SK-N-SH treated with all-trans-retinoic acid at 6 μM for 48 hours (cell line): Measurements from ENCODE around the gene ST3GAL6.

ENCODE experiments used
- ATAC-seq: fragments of 200-7000 bp; cut with Tn5 transposase; 3 replicates; pipeline ENCODE4 v1.9.1; 2020; ENCODE audit warnings: mild to moderate bottlenecking, moderate library complexity
- ARNTL ChIP-seq: fragments of 450-650 bp; formaldehyde crosslinking; IDR thresholded peaks from 2 replicates; pipeline ENCODE4 v1.5.0; 2020; ENCODE audit warnings: low read depth, mild to moderate bottlenecking, moderate library complexity, borderline replicate concordance
- BACH2 ChIP-seq: fragments of 250-450 bp; sonication (Bioruptor Pico); IDR thresholded peaks from 2 replicates; pipeline ENCODE4 v1.9.0; 2021; ENCODE audit warnings: mild to moderate bottlenecking, borderline replicate concordance
- CREB5 ChIP-seq: fragments of 250-450 bp; sonication (Bioruptor Pico); IDR thresholded peaks from 2 replicates; pipeline ENCODE4 v1.5.1; 2020; ENCODE audit warnings: low read depth, mild to moderate bottlenecking, moderate library complexity
- CSDC2 ChIP-seq: fragments of 250-450 bp; sonication (Bioruptor Pico); IDR thresholded peaks from 2 replicates; pipeline ENCODE4 v1.5.0; 2020; ENCODE audit warnings: mild to moderate bottlenecking, moderate library complexity
- ESRRG ChIP-seq: fragments of 250-450 bp; sonication (Bioruptor Pico); IDR thresholded peaks from 2 replicates; pipeline ENCODE4 v1.6.1; 2021; ENCODE audit warnings: mild to moderate bottlenecking
- GLIS3 ChIP-seq: fragments of 250-450 bp; sonication (Bioruptor Pico); IDR thresholded peaks from 2 replicates; pipeline ENCODE4 v1.5.0; 2020; ENCODE audit warnings: mild to moderate bottlenecking, moderate library complexity
- OSR1 ChIP-seq: fragments of 250-450 bp; sonication (Bioruptor Pico); IDR thresholded peaks from 2 replicates; pipeline ENCODE4 v1.8.0; 2022; ENCODE audit warnings: moderate library complexity, mild to moderate bottlenecking, inconsistent platforms
- RARB ChIP-seq: fragments of 250-450 bp; sonication (Bioruptor Pico); IDR thresholded peaks from 2 replicates; pipeline ENCODE4 v1.8.0; 2021; ENCODE audit warnings: mild to moderate bottlenecking, moderate library complexity
- TCF4 ChIP-seq: fragments of 250-450 bp; sonication (Bioruptor Pico); IDR thresholded peaks from 2 replicates; pipeline ENCODE4 v1.8.0; 2021; ENCODE audit warnings: mild to moderate bottlenecking, moderate library complexity, borderline replicate concordance
- TOX ChIP-seq: fragments of 250-450 bp; sonication (Bioruptor Pico); IDR thresholded peaks from 2 replicates; pipeline ENCODE4 v1.8.0; 2021; ENCODE audit warnings: mild to moderate bottlenecking, moderate library complexity, borderline replicate concordance
- ZFP3 ChIP-seq: fragments of 250-450 bp; sonication (Bioruptor Pico); IDR thresholded peaks from 2 replicates; pipeline ENCODE4 v1.5.0; 2020; ENCODE audit warnings: mild to moderate bottlenecking, moderate library complexity
- ZNF565 ChIP-seq: fragments of 450-650 bp; formaldehyde crosslinking; conservative IDR thresholded peaks from 2 replicates; pipeline ENCODE4 v1.5.0; 2020; ENCODE audit warnings: low read depth, mild to moderate bottlenecking, moderate library complexity
- ZNF70 ChIP-seq: fragments of 450-650 bp; formaldehyde crosslinking; IDR thresholded peaks from 2 replicates; pipeline ENCODE4 v1.5.0; 2020; ENCODE audit warnings: mild to moderate bottlenecking, moderate library complexity
- ZNF8 ChIP-seq: fragments of 450-650 bp; formaldehyde crosslinking; IDR thresholded peaks from 2 replicates; pipeline ENCODE4 v1.5.0; 2020; ENCODE audit warnings: mild to moderate bottlenecking, moderate library complexity
- TF ChIP-seq, protein P1 (sequence below): fragments of 250-450 bp; sonication (Bioruptor Pico); IDR thresholded peaks from 2 replicates; pipeline ENCODE4 v1.5.0; 2020; ENCODE audit warnings: mild to moderate bottlenecking, moderate library complexity
- TF ChIP-seq, protein P2 (sequence below): fragments of 250-450 bp; sonication (Bioruptor Pico); IDR thresholded peaks from 2 replicates; pipeline ENCODE4 v1.8.0; 2020; ENCODE audit warnings: mild to moderate bottlenecking, moderate library complexity, borderline replicate concordance
- TF ChIP-seq, protein P3 (sequence below): fragments of 250-450 bp; sonication (Bioruptor Pico); IDR thresholded peaks from 2 replicates; pipeline ENCODE4 v1.8.0; 2021; ENCODE audit warnings: low read depth, mild to moderate bottlenecking, moderate library complexity, borderline replicate concordance

ST3GAL6 gene

DNA sequence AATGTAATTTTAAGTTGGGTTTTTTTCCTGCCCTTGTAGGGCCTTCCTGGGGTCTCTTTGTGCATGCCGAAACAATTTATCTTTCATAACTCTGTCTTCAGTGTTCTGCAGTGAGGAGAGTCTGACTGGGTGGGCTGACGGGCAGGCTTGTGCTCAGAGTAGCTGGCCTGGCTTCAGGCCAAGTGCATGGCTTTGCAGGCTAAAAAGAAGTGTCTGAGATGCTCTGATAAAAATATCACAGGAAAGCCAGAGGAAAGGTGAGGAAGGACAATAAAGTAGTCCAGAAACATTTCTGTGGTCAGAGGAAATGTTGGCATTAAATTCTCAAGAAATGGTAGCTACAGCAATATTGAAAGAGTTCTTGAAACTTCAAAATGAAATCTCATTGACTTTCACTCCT, 25.5 kb downstream of the ST3GAL6 start:
- peak; percentile 21; the same call in 2 of the 3 replicates for ATAC-seq

DNA sequence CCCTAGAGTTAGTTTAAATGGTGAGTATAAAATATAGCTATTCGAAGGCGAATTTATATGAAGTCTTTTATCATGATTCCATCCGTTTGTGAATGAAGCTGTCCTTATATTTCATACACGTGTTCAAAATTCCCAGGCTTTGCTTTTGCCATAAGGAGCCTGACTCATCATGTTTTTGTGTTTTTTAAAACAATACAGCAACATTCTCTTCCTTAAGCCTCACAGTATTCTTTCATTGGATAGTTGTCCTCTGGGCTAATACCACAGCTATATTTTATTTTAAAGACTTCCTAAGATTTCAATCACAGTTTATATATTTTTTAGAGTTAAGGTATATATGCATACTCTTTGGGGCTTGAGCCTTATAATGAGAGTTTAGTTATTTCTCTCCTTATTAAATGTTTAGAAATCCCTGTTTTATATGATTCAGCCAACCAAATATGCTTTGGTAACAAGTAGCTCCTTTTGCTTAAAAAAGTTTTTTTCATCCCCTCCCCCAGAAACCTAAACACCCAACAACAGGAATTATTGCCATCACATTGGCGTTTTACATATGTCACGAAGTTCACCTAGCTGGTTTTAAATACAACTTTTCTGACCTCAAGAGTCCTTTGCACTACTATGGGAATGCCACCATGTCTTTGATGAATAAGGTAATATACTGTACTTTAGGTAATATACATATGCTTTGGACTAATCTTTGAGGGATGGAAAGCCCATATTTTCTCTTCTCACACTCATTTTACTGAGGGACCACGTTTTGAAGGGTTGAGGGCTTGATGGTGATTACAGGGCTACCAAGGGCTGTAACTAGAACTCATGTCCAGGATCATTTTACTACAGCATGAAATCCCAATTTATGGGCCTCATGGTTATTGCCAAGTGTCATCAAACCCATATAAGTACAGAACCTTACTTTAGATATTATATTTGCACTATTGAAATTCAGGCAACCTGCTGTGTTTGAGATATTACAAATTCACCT, 28.5 kb downstream of the ST3GAL6 start:
- ATAC-seq, result no peak
- TF ChIP-seq GLIS3 (CRISPR knock-in tag) (no peak), ESRRG (CRISPR knock-in tag) (no peak), ZNF70 (no peak)
- TF ChIP-seq, protein P1, sequence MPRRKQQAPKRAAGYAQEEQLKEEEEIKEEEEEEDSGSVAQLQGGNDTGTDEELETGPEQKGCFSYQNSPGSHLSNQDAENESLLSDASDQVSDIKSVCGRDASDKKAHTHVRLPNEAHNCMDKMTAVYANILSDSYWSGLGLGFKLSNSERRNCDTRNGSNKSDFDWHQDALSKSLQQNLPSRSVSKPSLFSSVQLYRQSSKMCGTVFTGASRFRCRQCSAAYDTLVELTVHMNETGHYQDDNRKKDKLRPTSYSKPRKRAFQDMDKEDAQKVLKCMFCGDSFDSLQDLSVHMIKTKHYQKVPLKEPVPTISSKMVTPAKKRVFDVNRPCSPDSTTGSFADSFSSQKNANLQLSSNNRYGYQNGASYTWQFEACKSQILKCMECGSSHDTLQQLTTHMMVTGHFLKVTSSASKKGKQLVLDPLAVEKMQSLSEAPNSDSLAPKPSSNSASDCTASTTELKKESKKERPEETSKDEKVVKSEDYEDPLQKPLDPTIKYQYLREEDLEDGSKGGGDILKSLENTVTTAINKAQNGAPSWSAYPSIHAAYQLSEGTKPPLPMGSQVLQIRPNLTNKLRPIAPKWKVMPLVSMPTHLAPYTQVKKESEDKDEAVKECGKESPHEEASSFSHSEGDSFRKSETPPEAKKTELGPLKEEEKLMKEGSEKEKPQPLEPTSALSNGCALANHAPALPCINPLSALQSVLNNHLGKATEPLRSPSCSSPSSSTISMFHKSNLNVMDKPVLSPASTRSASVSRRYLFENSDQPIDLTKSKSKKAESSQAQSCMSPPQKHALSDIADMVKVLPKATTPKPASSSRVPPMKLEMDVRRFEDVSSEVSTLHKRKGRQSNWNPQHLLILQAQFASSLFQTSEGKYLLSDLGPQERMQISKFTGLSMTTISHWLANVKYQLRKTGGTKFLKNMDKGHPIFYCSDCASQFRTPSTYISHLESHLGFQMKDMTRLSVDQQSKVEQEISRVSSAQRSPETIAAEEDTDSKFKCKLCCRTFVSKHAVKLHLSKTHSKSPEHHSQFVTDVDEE (CRISPR knock-in tag), result no peak
- TF ChIP-seq, protein P2, sequence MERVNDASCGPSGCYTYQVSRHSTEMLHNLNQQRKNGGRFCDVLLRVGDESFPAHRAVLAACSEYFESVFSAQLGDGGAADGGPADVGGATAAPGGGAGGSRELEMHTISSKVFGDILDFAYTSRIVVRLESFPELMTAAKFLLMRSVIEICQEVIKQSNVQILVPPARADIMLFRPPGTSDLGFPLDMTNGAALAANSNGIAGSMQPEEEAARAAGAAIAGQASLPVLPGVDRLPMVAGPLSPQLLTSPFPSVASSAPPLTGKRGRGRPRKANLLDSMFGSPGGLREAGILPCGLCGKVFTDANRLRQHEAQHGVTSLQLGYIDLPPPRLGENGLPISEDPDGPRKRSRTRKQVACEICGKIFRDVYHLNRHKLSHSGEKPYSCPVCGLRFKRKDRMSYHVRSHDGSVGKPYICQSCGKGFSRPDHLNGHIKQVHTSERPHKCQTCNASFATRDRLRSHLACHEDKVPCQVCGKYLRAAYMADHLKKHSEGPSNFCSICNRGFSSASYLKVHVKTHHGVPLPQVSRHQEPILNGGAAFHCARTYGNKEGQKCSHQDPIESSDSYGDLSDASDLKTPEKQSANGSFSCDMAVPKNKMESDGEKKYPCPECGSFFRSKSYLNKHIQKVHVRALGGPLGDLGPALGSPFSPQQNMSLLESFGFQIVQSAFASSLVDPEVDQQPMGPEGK (CRISPR knock-in tag), result no peak

More for the DNA sequence above, 25.5 kb downstream of the ST3GAL6 start:
- TF ChIP-seq ZFP3 (CRISPR knock-in tag), result no peak
- no peak for TF ChIP-seq ZNF70
- TF ChIP-seq TCF4 (CRISPR knock-in tag), result no peak
- TF ChIP-seq, protein P3, sequence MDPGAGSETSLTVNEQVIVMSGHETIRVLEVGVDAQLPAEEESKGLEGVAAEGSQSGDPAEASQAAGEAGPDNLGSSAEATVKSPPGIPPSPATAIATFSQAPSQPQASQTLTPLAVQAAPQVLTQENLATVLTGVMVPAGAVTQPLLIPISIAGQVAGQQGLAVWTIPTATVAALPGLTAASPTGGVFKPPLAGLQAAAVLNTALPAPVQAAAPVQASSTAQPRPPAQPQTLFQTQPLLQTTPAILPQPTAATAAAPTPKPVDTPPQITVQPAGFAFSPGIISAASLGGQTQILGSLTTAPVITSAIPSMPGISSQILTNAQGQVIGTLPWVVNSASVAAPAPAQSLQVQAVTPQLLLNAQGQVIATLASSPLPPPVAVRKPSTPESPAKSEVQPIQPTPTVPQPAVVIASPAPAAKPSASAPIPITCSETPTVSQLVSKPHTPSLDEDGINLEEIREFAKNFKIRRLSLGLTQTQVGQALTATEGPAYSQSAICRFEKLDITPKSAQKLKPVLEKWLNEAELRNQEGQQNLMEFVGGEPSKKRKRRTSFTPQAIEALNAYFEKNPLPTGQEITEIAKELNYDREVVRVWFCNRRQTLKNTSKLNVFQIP (CRISPR knock-in tag), result no peak
- TF ChIP-seq CSDC2, result no peak
- no peak for TF ChIP-seq TOX
- no peak for TF ChIP-seq CREB5 (CRISPR knock-in tag)
- no peak for TF ChIP-seq ZNF565 (CRISPR knock-in tag)
- no peak for TF ChIP-seq OSR1
- no peak for TF ChIP-seq BACH2 (CRISPR knock-in tag)
- no peak for TF ChIP-seq RARB (CRISPR knock-in tag)

GRCh38 chr3:98793971-98794370, 30.8 kb downstream of the ST3GAL6 start:
- no peak for ATAC-seq
- no peak for TF ChIP-seq ZNF8 (CRISPR knock-in tag)
- no peak for TF ChIP-seq ARNTL (CRISPR knock-in tag)
- no peak for TF ChIP-seq ZNF70
- TF ChIP-seq, protein P2 (CRISPR knock-in tag), result no peak
- no peak for TF ChIP-seq ESRRG (CRISPR knock-in tag)
- TF ChIP-seq, protein P1 (CRISPR knock-in tag), result no peak
- TF ChIP-seq, all 23 proteins: peak for 0
